Body of pancreas (tissue), 4 donors: ENCODE results near the gene ZBTB48. TPM values are rescaled to one million over a fixed set of nuclear protein-coding genes. Genes with fewer than 3 reads are reported as not detected.

Experiments used
- ATAC-seq: fragments of 150-250 bp; one replicate; pipeline ENCODE4 v1.9.1; 2016
- DNase-seq, 4 donors: peaks; one replicate each; pipeline ENCODE4 v3.0.0-alpha.2; 2019
- H3K27ac ChIP-seq, 4 donors: fragments of 200-600 bp; sonication (generic); 1 replicate in 3 of 4; 2 replicates in 1 of 4; pipeline versions ENCODE4 v1.5.1 to v1.6.1; 2016 to 2019; ENCODE audit warnings: mild to moderate bottlenecking in 1 of 4, mixed read lengths in 1 of 4, moderate library complexity in 1 of 4
- H3K27me3 ChIP-seq, 2 donors: fragments of 200-600 bp; sonication (generic); one replicate each; pipeline ENCODE4 v1.6.0; 2016; ENCODE audit warnings: mild to moderate bottlenecking in 1 of 2
- H3K36me3 ChIP-seq, 2 donors: fragments of 200-600 bp; sonication (generic); replicated peaks in 1 of 2; 2 replicates each; pipeline ENCODE4 v1.5.1; 2016; ENCODE audit warnings: low read depth in 2 of 2; ENCODE audit not compliant: insufficient read depth in 1 of 2
- H3K4me1 ChIP-seq: fragments of 200-600 bp; sonication (generic); one replicate; pipeline ENCODE4 v1.6.0; 2016
- H3K4me3 ChIP-seq, 2 donors: fragments of 200-600 bp; sonication (generic); 1 replicate in 1 of 2; 2 replicates in 1 of 2; pipeline ENCODE4 v1.5.1; 2016 to 2019
- H3K9me3 ChIP-seq, 3 donors: fragments of 200-600 bp; sonication (generic); 1 replicate in 2 of 3; 2 replicates in 1 of 3; pipeline ENCODE4 v1.5.1; 2016
- CTCF ChIP-seq, 7 experiments: fragments of 450-650 bp in 4 of 7; fragments of 200-600 bp in 3 of 7; sonication (generic) in 3 of 7; IDR thresholded peaks; one replicate each; pipeline ENCODE4 v1.5.1; 2016 to 2019; ENCODE audit warnings: antibody characterized with exemption in 7 of 7
- POLR2A ChIP-seq, 3 donors: fragments of 450-650 bp; IDR thresholded peaks; one replicate each; pipeline ENCODE4 v1.6.1; 2016; ENCODE audit warnings: antibody characterized with exemption in 3 of 3, mild to moderate bottlenecking in 2 of 3
- WGBS, 2 donors: methylation state at CpG; one replicate each; pipeline ENCODE4 v1.1.5; 2017; 5-methylcytosine and 5-hydroxymethylcytosine counted together
- intact Hi-C: fragments of 100-400 bp; cut with DNase I; formaldehyde crosslinking; loops from one replicate; pipeline ENCODE4 v1.15.1; 2023
- total RNA-seq, 2 donors: library from RNA; depleted of rRNA; stranded (reverse); fragments of >200 nt; gene quantifications; one replicate each; pipeline ENCODE4 v1.1.0, GENCODE V29; 2016

Gene ZBTB48
- total RNA-seq, 2 donors from 2014 or later = 17.4 to 37.6 TPM

- no peak for TF ChIP-seq CTCF (IDR thresholded peaks at IDR 0.05)
- no peak for TF ChIP-seq POLR2A (IDR thresholded peaks at IDR 0.05)
- H3K27ac ChIP-seq = no peak overlapping the region
- no peaks in the 10 kb centered on the region for H3K9me3 ChIP-seq
- H3K4me3 ChIP-seq = no peak overlapping the region
- no peaks in the 10 kb centered on the region for H3K27me3 ChIP-seq
- intact Hi-C loops = no loop called here
- whole genome bisulfite sequencing, 2 donors = 90 to 92% methylated on average over 12 of the region's 12 CpGs
- peaks cover 27% of the 10 kb centered on the region for H3K4me1 ChIP-seq
- ATAC-seq (no peak), DNase-seq (no peak)
- H3K36me3 ChIP-seq = peaks cover 3 to 6% of the 10 kb centered on the region in 2 donors
These were observed 49.2 kb downstream of the ZBTB48 start for GRCh38 chr1:6628971-6629479.

GRCh38 chr1:6630027-6630426 is 50.2 kb downstream of the ZBTB48 start:
- Histone ChIP-seq H3K9me3 (no peaks in the 10 kb centered on the region), H3K36me3 (peaks cover 3 to 6% of the 10 kb centered on the region in 2 donors), H3K27ac (no peak overlapping the region), H3K4me3 (no peak overlapping the region), H3K4me1 (peaks cover 29% of the 10 kb centered on the region), H3K27me3 (no peaks in the 10 kb centered on the region)
- ATAC-seq (no peak), DNase-seq (no peak)
- 76 to 92% methylated on average over 8 of the region's 8 CpGs for WGBS, 2 donors
- intact Hi-C loops = no loop called here
- TF ChIP-seq CTCF (IDR thresholded peaks at IDR 0.05) = no peak
- TF ChIP-seq POLR2A (IDR thresholded peaks at IDR 0.05) = no peak

- peaks cover 34% of the 10 kb centered on the region for H3K4me1 ChIP-seq
- H3K9me3 ChIP-seq = no peaks in the 10 kb centered on the region
- peaks cover 3 to 6% of the 10 kb centered on the region in 2 donors for H3K36me3 ChIP-seq
- H3K27me3 ChIP-seq = no peaks in the 10 kb centered on the region
- H3K4me3 ChIP-seq = no peak overlapping the region
- WGBS, 2 donors = 87 to 96% methylated on average over 7 to 8 of the region's 8 CpGs
- DNase-seq (no peak), ATAC-seq (no peak)
- H3K27ac ChIP-seq = no peak overlapping the region
- intact Hi-C loops = no loop called here
- TF ChIP-seq CTCF (IDR thresholded peaks at IDR 0.05) = no peak
- no peak for TF ChIP-seq POLR2A (IDR thresholded peaks at IDR 0.05)
These were observed 51.3 kb downstream of the ZBTB48 start for GRCh38 chr1:6631058-6631457.

- DNase-seq (no peak), ATAC-seq (no peak)
- intact Hi-C loops = no loop called here
- no peaks in the 10 kb centered on the region for H3K9me3 ChIP-seq
- H3K36me3 ChIP-seq = peaks cover 10 to 12% of the 10 kb centered on the region in 2 donors
- no peak overlapping the region for H3K27ac ChIP-seq
- no peak for TF ChIP-seq POLR2A (IDR thresholded peaks at IDR 0.05)
- no peak for TF ChIP-seq CTCF (IDR thresholded peaks at IDR 0.05)
- H3K4me1 ChIP-seq = peaks cover 16% of the 10 kb centered on the region
- no peak overlapping the region for H3K4me3 ChIP-seq
- WGBS, 2 donors = 89 to 90% methylated on average over 18 to 30 of the region's 30 CpGs
- H3K27me3 ChIP-seq = no peaks in the 10 kb centered on the region
These were observed 53.1 kb downstream of the ZBTB48 start for GRCh38 chr1:6632588-6633514.
